ENCODE measurements around the gene RABGGTA.
A peak's percentile ranks its signal among the peaks of the same experiment; 100 is the strongest.

RABGGTA gene

DNA sequence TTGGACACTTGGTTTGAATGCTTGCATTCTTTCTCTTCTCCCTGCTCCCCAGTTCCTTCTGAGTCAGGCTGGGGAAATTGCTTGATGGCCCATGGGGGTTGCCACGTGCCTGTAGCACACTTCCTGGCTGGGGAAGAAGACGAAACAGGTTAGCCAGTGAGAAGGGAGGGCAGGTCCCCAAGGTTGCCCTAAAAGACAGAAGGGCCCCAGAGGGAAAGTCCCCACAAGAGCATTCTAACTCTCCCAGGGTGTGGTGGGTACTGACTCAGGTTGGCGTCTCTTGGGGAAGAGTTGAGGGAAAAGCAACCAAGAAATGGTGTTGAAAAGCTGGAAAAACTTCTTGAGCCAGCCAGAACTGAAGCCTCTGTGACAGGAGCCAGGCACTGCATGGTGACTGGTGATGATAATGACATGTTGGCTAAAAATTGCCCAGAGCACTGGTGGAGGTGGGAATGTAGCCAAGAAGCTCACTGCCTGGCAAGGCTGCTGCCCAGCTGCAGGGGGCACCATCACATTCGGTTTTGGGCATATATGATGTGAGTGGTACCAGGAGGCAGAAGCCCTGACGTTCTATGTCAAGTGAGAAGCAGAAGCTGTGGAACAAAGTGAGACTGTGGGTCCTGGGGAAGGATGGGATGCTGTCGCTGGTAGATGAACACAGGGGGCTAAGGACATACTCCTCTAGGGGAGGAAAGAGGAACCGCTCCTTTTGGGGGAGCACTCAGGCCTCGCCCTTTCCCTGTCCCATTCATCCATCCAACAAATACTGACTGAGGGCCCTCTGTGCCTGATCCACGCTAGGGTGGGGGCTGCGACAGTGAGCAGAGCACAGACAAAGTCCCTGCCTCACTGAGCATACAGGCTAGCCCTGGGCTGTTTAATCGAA is 8.1 kb upstream of the RABGGTA start:
- DNase-seq (ENCODE audit: low read depth) = no peak

DNA sequence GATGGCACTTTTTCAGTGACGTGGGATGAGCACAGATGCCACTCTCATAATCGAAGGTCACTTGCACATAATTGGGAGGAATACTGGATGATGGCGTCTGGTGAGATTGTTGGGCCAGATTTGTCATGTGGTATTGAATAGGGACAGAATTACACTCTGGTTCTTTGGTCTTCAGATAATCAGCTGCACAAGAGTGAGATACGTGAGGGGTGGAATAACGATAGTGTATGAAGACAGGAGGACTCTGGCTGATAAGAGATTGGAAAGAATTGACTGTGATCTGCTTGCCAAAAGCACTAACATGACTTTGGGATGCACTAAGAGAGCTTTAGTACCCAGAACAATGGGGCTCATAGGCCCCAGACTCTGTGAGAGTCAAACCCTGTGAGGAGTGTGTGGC is 7.0 kb upstream of the RABGGTA start:
- no peak for DNase-seq (ENCODE audit: low read depth)

DNA sequence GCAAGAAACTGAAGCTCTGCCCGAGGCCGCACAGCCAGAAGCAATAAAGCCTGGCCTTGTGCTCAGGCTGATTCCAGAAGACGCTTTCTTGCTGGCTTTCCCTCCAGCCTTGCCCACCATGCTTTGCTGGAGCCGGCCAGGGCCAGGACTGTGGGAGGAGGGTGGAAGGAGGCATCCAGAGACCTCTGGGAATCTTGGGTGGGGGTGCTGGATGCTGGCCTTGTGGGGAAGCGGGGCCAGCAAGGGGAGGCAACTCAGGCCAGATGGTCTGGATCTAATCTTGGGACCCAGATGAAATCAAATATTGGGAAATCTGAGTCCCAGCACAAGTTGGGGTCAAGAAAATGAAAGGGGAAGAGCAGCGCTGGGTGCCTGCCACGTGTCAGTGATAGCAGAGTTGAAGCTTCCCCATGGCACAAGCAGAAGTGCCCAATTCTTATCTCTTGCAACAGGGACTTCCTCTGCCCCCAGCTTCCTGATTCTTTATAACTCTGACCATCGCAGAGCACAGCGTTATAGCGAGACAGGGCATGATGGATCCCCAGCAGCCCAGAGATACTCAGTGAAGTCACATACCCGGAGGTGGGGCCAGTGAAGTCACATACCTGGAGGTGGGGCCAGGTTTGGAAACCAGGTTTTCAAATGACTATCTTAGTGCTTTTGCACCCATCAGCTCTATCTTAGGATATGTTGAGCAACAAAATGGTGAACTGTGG is 6.4 kb upstream of the RABGGTA start:
- DNase-seq (ENCODE audit: low read depth) = no peak

DNA sequence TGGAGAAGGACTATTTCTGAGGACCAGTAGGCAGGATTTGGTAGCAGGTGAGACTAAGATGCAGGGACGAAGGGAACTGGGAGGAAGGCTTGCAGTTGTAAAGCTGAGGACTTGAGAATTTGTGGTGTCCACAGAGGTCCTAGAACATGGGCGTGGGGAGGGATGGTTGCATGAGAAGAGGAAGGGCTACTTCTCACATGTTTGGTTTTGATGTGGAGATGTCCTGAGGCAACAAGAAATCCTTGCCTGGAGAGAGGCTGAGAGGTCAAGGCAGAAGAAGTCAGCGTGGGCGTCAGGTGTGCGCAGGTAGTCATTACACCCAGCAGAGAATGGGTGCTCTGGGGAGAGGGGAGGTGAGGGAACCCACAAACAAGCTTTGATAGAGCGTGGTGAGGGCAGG is 5.7 kb upstream of the RABGGTA start:
- DNase-seq (ENCODE audit: low read depth) = no peak

DNA sequence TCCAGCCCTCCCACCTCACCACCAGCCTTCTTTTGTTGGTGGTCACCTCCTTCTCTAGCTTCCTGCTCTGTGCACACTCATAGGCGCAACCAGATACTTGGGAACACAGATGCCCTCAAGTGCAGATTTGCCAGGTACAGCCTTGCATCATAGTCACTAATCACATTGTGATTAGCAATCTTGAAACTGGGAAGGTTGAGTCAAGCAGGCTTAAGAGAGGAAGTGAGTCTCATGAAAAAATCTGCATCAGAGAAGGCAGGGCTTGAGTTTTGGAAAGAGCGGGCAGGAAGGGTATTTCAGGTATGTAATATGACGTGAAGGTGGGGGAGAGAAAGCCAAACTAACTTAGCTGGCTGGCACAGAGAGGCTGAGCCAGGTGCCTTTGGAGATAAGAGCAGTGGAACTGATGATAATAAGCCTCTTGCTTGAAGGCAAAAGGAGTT is 2.7 kb upstream of the RABGGTA start:
- peak; percentile 4 for DNase-seq (ENCODE audit: low read depth)

DNA sequence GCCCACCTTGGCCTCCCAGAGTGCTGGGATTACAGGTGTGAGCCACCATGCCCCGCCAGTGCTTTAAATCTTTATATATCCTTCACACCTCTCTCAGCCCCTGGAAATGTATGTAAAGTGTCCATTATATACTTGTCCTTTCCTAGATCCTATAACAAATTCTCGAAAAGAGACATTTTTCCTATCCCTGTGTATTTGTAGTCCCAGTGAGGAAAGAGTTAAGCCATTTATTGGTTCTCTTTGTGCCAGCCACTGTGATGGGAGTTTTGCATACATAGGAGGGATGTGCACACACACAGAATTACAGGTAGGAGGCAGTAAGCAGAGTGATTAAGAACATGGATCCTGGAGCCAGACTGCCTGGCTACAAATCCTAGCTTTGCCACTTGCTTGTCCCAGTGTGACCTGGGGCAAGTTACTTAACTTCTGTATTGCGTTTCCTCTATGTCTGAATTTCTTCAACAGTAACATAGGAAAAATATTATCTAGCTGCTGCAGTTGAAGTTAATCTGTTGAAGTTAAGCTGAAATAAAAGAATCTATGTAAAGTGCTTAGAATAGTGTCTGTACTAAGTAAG is 2.1 kb upstream of the RABGGTA start:
- DNase-seq (ENCODE audit: low read depth) = no peak

DNA sequence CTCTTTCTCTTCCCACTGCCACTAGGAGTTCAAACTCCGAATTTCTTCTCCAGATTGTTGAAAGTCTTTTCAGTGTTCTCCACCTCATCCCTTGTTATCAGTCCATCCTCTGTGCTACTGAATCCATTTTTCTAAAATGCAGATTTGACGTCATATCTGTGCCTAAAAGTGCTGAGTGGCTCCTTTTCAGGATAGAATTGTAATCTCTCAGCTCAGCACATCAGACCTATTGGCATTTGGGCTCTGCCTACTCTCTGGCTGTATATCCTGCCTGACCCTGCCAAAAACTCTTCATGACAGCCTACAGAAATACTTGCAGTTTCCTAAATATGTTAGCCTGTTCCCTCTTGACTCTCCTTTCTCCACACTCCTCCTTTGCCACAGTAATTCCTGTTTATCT is 1.1 kb upstream of the RABGGTA start:
- no peak for DNase-seq (ENCODE audit: low read depth)

DNA sequence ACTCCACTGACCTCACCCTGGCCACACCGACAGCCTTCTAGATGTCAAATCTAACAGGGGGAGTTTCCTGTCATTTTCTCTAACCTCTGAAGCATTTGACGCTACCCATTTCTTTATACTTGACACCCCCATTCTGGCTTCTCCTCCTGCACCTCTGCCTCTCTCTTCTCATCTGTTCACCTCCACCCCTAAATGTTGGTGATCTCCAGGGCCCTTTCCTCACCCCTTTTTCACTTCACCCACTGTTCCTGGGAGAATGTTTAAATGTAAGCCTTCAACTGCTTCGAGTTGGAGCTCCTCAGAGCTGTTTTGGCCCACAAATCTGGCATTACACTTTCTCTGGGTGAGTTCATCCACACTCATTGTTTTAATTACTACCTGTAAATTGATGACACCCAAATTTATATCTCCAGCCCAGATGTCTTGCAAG is 452 bp upstream of the RABGGTA start:
- DNase-seq (ENCODE audit: low read depth) = peak; percentile 3

DNA sequence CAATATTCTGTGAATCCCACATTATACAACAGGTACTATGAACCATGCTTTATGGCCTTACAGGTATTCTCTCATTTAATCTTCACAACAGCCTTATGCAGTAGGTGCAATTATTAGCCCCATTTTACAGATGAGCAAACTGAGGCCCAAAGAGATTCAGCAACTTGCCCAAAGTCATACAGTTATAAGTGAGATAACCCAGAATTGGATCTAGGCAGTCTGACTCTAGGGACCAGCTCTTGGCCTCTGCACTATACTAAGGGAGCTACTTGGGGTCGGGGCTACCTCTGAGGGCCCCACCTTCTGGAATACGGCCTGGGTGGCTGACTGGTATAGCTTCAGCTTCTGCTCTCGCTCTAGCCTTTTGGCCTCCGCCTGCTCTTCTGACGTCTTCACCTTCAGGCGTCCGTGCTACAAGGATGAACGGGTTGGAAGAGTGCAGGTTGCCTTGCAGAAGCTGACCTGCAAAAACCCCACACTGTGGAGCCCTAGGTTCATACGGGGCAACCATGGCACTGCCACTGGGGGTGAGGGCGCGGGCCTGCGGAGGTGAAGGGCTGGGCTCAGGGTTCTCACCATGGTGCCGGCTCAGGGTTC is 762 bp downstream of the RABGGTA start:
- peak; percentile 3 for DNase-seq (ENCODE audit: low read depth)

DNA sequence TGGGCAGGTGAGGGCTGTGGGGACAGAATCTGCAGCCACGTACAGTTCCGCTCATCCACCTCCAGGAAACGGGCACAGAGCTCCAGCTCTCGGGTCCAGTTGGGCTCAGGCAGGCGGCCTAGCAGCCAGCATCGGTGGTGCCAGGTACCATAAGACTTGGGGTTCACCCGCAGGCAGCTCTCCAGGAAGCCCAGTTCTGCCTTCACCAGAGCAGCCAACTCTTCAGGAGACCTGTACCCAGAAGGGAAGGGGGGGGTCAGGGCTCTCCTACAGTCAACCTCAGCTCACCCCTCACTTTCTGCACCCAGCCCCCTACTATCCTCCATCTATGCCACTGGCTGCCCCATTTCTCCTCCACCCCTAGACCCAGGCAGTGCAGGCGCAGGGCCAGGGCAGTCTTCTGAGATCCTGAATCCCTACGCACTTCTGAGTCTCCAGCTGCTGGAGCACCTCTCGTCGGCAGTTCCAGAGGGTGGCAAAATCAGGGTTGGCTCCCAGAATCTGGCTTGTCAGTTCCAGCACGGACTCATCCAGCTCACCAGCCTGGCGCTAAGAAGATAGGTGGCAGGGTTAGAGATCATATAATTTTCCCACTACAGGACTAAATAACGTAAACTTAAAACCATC is 1.4 kb downstream of the RABGGTA start:
- no peak for DNase-seq (ENCODE audit: low read depth)

DNA sequence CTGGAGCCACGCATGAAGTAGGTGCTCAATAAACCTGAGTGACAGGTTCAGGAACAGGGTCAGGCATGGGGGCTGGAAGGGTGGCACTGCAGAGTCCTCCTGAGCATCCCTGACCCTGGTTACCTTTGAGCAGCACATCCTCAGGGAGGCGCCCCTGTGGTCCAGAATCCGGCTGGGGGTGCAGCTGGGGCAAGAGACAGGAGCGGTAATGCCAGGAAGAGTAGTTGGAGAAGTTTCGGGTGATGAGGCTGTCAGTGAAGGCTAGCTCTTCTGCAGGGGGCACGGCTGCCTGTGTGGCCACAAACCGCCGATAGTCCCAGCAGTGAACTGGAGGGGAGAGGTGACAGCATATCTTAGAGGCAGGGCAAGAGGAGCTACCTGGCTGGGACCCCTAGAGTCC is 2.0 kb downstream of the RABGGTA start:
- no peak for DNase-seq (ENCODE audit: low read depth)

DNA sequence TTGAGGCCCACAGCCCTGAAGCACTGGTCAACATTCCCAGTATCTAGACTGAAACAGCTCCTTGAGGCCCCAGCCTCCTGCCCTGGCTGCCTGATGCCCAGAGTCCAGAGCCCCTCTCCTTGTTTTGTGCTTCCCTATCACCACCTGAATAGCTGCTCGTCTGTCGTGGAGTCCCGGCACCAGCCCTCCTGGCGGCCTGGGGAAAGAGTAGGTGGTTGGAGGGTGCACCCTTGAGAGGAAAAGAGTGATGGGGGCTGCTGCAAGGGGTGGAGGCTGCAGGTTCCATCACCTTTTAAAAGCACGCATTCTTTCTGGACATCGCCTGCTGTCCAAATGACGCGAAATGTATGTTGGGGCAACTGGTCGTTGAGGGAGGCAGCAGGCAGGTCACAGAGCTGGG is 3.2 kb downstream of the RABGGTA start:
- DNase-seq (ENCODE audit: low read depth) = no peak

DNA sequence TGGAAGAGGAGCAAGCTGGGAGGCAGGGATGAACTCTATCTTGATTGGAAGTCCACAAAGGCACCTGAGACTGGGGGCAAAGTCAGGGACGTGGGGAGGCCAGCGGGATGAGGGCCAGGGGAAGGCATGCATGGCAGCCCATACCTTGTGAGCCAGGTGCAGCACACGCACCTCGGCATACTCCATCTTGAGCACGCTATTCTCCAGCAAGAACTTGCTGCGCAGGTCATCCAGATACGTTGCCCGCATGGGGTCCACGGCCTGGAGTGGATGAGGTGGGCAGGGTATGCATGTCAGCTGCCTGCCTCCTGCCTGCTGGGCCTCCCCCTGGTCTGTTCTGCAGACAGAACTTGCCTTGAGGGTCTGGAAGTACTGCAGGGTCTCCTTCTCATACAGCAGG is 3.9 kb downstream of the RABGGTA start:
- no peak for DNase-seq (ENCODE audit: low read depth)

DNA sequence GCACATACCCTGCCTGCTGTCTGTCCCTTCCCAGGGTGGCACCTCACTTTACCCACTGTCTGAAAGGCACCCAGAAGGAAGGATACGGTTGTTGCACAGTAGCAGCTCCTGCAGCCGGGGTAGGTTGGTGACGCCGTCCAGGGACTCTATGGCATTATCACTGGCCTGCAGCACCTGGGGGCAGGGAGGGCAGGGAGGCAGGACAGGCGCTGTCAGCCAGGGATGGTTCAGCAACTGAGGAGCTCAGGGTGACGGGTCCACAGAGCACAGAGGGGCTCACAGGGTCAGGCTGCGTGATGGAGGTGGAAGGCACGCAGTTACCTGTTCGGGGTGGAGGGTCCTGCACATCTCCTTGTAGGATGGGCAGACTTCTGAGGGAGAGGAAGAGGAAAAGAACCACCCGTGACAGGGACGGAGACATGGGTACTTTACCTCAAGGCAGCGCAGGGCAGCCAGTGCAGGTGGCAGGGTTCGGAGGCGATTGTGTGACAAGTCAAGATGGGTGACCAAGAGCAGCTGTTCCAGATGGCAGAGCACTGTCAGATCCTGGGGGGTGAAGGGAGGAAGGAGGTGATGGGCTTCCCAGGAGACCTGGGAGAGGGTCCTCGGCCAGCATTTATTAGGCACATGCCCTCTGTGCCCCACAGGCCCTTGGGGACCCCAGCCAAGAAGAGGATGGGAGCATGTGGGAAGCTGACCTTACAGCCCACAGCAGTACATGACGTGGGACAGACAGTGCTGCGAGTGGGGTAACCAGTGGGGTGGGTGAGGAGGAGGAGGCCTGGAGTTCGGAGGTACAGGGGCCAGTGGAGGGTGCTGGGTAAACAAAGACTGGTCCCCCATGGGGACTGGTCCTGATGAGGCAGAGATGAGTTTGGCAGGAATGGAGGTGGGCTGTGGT is 4.8 kb downstream of the RABGGTA start:
- no peak for DNase-seq (ENCODE audit: low read depth)

DNA sequence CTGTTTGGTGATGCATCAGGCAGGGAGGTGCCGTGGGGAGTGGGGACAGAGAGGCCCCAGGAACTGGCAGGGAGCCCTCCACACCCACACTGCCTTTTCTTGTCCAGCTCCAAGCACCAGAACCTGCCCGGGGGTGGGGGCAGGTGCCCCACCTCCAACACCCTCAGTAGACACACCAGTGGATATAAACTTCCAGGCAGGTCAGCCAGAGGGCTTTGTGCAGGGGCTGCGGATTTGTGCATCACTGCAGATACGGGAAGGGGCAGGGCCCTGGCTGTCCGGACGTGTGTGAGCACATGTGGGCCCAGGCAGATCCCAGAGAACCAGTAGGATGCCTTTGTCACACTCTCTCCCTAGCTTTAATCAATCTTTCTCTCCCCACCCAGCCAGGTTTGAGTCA is 7.1 kb downstream of the RABGGTA start:
- DNase-seq (ENCODE audit: low read depth) = no peak

DNA sequence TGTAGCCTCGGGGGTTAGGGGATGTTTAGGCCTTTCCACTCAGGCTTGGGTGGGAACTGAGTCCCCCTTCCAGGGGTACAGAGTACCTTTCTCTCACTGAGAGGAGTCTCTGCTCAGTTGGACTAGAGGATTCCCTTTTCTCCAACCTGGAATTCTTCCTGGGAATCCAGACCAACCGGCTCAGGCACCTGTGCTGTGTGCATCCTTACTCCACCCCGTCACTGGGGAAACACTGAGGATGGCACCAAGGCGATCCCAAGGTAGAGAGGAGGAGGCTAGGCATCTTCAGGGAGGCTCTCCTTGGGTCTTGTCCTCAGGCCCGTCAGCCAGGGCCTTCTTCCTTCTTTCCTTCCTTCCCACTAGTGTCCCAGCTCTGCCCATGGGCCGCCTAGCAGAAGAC is 7.5 kb downstream of the RABGGTA start:
- no peak for DNase-seq (ENCODE audit: low read depth)

DNA sequence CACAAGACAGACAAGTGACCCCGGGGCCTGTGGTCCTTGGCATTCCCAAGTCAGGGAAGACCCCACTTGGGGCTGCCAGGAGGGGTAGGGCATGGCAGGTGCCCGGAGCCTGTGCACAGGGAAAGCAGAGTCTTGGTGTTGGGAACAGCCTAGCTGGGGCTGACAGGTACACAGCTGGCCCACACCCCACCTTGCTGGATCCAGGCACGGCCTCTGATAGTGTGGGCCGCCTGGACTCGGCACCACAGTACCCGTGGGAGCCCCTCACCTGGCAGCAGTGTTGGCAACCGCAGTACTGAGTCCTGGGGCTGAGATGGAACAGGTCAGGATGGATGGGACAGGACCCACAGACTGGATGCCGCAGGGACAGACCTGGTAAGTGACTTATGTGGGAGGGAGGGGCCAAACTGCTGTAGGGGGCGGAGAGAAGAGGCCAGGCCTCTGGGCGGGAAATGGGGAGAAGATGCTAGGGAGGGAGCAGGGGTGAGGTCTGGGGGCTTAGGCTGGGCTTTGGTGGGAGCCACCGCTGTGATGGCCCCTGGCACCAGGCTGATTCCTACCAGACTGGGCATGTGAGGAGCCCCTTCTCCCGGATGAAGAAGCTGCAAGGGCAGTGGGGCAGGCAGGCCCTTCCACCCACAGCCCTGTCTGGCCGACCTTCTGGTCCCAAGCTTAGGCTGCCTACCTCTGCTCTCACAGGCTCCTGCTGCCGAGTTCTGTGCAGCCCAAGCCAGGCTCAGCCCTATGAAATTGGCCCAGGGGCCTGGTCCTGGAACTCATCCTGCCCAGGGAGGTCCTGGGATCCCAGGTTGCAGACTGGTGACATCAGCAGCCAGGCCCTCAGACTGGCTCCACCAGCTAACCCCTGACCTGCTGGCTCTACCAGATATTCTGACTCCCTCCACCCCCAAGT is 8.3 kb downstream of the RABGGTA start, which contains the start of gene TGM1:
TGM1 (minus strand) TSS at position 357 of the 913 bp plus-strand sequence. CDS start 825 bp downstream, outside the sequence.
- DNase-seq (ENCODE audit: low read depth) = no peak

DNA sequence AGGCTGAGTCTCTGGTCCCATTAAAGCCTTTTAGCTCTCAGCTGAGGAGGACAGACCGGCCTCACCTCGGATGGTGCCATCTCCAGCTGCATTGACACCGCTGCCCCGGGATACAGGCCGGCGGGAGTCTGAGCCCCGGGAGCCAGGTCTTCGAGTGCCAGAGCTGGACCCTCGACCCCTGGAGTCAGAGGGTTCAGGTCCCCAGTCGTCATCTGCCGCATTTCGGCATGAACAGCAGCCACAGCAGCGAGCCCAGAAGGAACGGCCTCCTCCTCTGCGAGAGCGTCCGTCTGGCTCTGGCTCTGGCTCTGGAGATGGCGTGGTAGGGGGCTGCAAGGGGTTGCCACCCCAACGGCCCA is 9.4 kb downstream of the RABGGTA start:
- DNase-seq (ENCODE audit: low read depth) = no peak

DNA sequence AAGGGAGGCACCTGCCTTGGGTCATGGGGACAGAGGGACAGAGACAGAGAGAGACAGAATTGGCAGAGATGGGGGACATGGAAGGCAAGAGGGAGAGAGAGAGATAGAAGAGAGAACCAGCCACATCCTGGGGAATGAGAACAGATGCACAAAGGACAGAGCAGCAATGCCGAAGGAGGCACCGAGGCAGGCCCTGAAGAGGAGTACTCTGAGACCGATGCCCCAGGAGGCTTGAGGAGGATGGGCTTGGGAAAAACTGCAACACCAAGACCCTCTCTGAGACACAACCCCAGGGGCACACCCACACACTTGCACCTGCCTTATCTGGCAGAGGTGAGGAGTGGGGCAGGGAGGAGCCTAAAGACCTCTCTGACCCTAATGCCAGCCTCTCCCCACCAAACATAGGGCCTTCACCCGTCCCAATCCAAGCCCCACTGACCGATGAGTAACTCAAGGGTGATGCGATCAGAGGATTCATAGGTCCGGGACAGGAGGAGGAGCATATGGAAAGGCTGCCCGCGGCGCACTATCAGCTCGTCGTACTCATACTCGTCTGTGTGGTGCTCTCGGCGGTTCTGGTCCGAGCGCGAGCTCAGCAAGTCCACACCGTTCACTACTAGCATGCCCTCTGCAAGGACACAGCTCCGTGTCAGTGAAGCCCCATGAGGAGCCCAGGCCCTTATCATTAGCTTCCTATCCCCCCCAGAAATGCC is 10.0 kb downstream of the RABGGTA start:
- no peak for DNase-seq (ENCODE audit: low read depth)

Data from HS-5 (cell line).